ENCODE measurements around the gene DNAJC18. TPM values are rescaled to one million over a fixed set of nuclear protein-coding genes. Genes with fewer than 3 reads are reported as not detected.

Gene DNAJC18
- total and polyA plus RNA-seq, 2 of the 8 experiments (the other 6 are each of a cell fraction or from before 2014, with no cell fraction given) = 7.8 to 29.2 TPM

DNA sequence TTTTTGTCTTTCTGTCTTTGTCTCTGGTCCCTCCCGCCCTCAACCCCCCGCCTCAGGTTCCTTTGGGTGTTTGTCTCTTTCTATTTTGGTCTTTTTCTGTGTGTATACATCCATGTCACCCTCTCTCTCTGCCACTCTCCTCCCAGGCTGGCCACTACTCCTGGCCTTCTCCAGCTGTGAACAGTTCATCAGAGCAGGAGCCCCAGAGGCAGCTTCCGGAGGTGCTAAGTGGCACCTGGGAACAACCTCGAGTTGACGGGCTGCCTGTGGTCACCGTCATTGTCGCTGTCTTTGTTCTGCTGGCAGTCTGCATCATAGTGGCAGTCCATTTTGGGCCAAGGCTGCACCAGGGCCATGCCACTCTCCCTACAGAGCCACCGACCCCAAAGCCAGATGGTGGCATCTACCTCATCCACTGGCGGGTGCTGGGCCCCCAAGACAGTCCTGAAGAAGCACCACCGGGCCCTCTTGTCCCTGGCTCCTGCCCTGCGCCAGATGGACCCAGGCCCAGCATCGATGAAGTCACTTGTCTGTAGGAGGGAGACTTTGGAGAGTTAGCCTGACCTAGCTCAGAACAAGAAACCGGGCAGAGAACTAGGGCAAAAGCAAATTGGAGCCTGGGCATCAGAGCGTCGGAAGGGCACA, 33.2 kb upstream of the DNAJC18 start:
- Histone ChIP-seq H3K27ac (ENCODE audit: low read depth, low read length) (0 out of 2 replicates have a peak overlapping the region, but pooled peaks have one; percentile 34), H3K4me3 (ENCODE audit: extremely low read depth in 1 of 4, insufficient read depth in 2 of 4, low read depth in 3 of 4, low read length in 4 of 4) (peak overlapping the region in 1 of 4 experiments; percentile 9; a peak in 1 of 8 replicates), H2BK12ac (ENCODE audit: low read depth, low read length) (peak overlapping the region; percentile 90), H3K9ac (replicated peaks in 1 of 4; ENCODE audit: extremely low read depth in 1 of 4, low read depth in 3 of 4, low read length in 3 of 4) (no peak overlapping the region; a peak in 1 of 7 replicates), H3K14ac (ENCODE audit: insufficient read length) (no peak overlapping the region), H3K36me3 (ENCODE audit: control insufficient read depth in 2 of 4, insufficient read depth in 4 of 4, low read length in 3 of 4) (no peaks in the 10 kb centered on the region), H3K27me3 (replicated peaks in 1 of 4; ENCODE audit: control insufficient read depth in 3 of 4, extremely low read depth in 1 of 4, insufficient read depth in 3 of 4, low read length in 3 of 4) (0 out of 7 replicates have a peak, but pooled peaks cover 0 to 2% (median 0%) of the 10 kb centered on the region in 4 experiments), H3K79me2 (ENCODE audit: control insufficient read depth in 1 of 2, insufficient read depth in 2 of 2, low read length in 2 of 2) (no peaks in the 10 kb centered on the region), H2BK120ac (replicated peaks; ENCODE audit: low read depth, low read length) (peak overlapping the region; percentile 86), H3K4me1 (replicated peaks in 1 of 4; ENCODE audit: control insufficient read depth in 3 of 4, insufficient read depth in 4 of 4, low read length in 3 of 4) (peaks cover 6 to 33% (median 14%) of the 10 kb centered on the region in 4 experiments), H4K8ac (ENCODE audit: extremely low read depth, insufficient read depth, low read length) (no peak overlapping the region; the same call in 1 of the 2 replicates), H2BK15ac (ENCODE audit: low read length) (peak overlapping the region; percentile 98; the same call in 1 of the 2 replicates), H4K91ac (replicated peaks; ENCODE audit: insufficient read length, low read length) (peak overlapping the region; percentile 45), H2AFZ (ENCODE audit: low read length) (0 out of 2 replicates have a peak overlapping the region, but pooled peaks have one; percentile 1), H4K5ac (ENCODE audit: insufficient read length, low read depth, low read length) (no peak overlapping the region), H2BK20ac (ENCODE audit: low read length) (peak overlapping the region; percentile 98; the same call in 1 of the 2 replicates), H3K56ac (replicated peaks; ENCODE audit: insufficient read length, low read depth, low read length) (no peak overlapping the region), H3K4ac (replicated peaks; ENCODE audit: insufficient read length, low read depth, low read length) (peak overlapping the region; percentile 65), H2AK5ac (ENCODE audit: low read depth, low read length) (peak overlapping the region; percentile 76; the same call in 1 of the 2 replicates), H3K18ac (ENCODE audit: extremely low read depth, low read length) (peak overlapping the region; percentile 91), H3K9me3 (ENCODE audit: insufficient read depth in 2 of 2, low read depth in 1 of 2, low read length in 1 of 2) (no peaks in the 10 kb centered on the region), H3K23ac (ENCODE audit: insufficient read length) (no peak overlapping the region), H3K23me2 (ENCODE audit: low read depth, low read length) (no peaks in the 10 kb centered on the region), H2BK5ac (ENCODE audit: low read depth, low read length) (peak overlapping the region; percentile 90; the same call in 1 of the 2 replicates), H3K79me1 (ENCODE audit: low read depth, low read length) (no peaks in the 10 kb centered on the region), H3K4me2 (ENCODE audit: insufficient read depth in 1 of 2, low read depth in 2 of 2, low read length in 2 of 2) (peak overlapping the region; percentile 25 to 26; a peak in 3 of 4 replicates), H4K20me1 (replicated peaks in 1 of 2; ENCODE audit: control insufficient read depth in 1 of 2, insufficient read depth in 2 of 2, low read length in 2 of 2) (no peaks in the 10 kb centered on the region)
- 67% methylated on average over 14 of the region's 15 CpGs; no CpG with 5 or more reads in 1 of the 2 experiments for WGBS, 2 experiments (ENCODE audit: extremely low coverage in 1 of 2, insufficient coverage in 1 of 2, insufficient read length in 1 of 2, insufficient replicate concordance in 2 of 2, low coverage in 1 of 2, low lambda C conversion rate in 2 of 2, missing lambda C conversion rate in 1 of 2)
- DNase-seq (ENCODE audit: low read depth in 1 of 2, low spot score in 2 of 2) = no peak
- CTCF ChIA-PET (ENCODE audit: partially characterized antibody) = interaction anchor here (0.7 to 1.9 kb wide), 4 partner anchors 9 to 73 kb away, joined by 3 to 10 read pairs (median 6); partner anchors contain the start of gene STING1
- POLR2A ChIA-PET (ENCODE audit: partially characterized antibody) = interaction anchor here (1.0 to 2.1 kb wide), 8 partner anchors 13 to 89 kb away, joined by 3 to 10 read pairs (median 4); partner anchors contain the start of genes DNAJC18 and UBE2D2
- no peak for FAIRE-seq
- TF ChIP-seq, protein P1, sequence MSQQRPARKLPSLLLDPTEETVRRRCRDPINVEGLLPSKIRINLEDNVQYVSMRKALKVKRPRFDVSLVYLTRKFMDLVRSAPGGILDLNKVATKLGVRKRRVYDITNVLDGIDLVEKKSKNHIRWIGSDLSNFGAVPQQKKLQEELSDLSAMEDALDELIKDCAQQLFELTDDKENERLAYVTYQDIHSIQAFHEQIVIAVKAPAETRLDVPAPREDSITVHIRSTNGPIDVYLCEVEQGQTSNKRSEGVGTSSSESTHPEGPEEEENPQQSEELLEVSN (IDR thresholded peaks at IDR 0.05) = peak; percentile 39; the same call in 1 of the 2 replicates
- TF ChIP-seq, protein P2, sequence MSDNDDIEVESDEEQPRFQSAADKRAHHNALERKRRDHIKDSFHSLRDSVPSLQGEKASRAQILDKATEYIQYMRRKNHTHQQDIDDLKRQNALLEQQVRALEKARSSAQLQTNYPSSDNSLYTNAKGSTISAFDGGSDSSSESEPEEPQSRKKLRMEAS (IDR thresholded peaks at IDR 0.05) = 0 out of 2 replicates have a peak, but pooled peaks have one; percentile 39
- no peak for TF ChIP-seq GABPA (IDR thresholded peaks at IDR 0.05; ENCODE audit: borderline replicate concordance, insufficient read depth, low read length)
